ENCODE data around the gene PLA2G12A.
"Not testable (repeated sequence)": the region's sequence is repeated elsewhere in the genome, so short reads cannot be mapped to it uniquely, and the experiment has no call there.

The PLA2G12A gene

DNA sequence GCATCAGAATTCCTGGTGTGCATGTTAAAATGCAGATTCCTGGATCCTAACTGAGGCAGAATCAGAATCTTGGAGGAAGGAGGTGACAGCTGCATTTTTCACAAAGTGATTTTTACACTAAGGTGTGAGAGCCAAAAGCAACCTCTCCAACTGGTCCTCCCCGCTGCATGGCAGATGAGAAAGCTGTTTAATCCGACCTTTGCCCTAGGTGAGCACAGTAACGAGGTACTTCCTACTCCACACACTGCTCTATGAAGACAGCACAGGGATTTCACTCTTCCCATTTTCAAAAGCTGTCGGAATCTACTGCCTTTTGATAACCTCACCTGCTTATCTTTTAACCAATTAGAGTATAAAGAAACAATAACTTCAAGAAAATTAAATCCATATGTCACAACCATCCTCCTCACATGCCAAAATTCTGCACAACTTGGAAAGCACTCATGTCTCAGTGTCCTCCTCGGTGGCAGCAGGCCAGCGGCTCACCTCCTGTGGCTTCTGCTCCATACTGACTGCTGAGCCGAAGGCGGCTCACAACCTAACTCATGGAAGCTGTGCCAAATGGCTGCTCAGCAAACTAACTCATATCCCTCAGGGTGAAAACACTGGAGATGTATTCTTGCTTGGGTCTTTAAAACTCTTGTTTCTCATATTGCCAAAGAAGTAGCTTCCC, 30.2 kb downstream of the PLA2G12A start:
- no peak overlapping the region for H3K27ac ChIP-seq (ENCODE audit: low read length)
- no peak overlapping the region for H3K4me3 ChIP-seq (ENCODE audit: low read depth in 1 of 2, low read length in 2 of 2)

DNA sequence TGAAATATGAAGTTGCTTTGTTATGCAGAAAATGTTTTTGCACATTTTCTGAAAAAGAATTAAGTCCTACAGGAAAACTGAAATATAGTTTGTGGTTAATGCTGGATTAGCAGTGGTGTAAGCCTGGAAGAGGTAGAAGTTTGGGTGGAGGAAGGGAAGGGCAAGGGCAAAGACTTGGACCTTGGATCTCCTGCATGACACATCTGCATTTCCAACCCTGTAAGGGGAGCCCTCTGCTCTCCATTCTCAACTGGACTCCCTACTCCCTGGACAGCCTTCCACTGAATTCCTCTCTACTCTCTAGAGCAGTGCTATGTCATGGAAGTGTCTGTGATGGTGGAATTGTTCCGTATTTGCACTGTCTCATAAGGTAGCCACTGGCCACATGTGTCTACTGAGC, 31.2 kb downstream of the PLA2G12A start:
- Histone ChIP-seq H3K9me3 (ENCODE audit: control insufficient read depth in 1 of 2, low read length in 2 of 2) (no peaks in the 10 kb centered on the region), H3K4me1 (ENCODE audit: control insufficient read depth in 1 of 2, insufficient read depth in 2 of 2, low read length in 2 of 2) (peaks cover 0 to 6% of the 10 kb centered on the region in 2 donors), H3K27ac (ENCODE audit: low read length) (no peak overlapping the region), H3K4me3 (ENCODE audit: low read depth in 1 of 2, low read length in 2 of 2) (no peak overlapping the region), H3K27me3 (ENCODE audit: low read depth, low read length) (no peaks in the 10 kb centered on the region), H3K36me3 (ENCODE audit: control insufficient read depth in 1 of 2, insufficient read depth in 2 of 2, low read length in 2 of 2) (peaks cover 9 to 13% of the 10 kb centered on the region in 2 donors)

More for the DNA sequence above, 30.2 kb downstream of the PLA2G12A start:
- Histone ChIP-seq H3K36me3 (ENCODE audit: control insufficient read depth in 1 of 2, insufficient read depth in 2 of 2, low read length in 2 of 2) (peaks cover 3 to 4% of the 10 kb centered on the region in 2 donors), H3K4me1 (ENCODE audit: control insufficient read depth in 1 of 2, insufficient read depth in 2 of 2, low read length in 2 of 2) (peaks cover 0 to 6% of the 10 kb centered on the region in 2 donors), H3K9me3 (ENCODE audit: control insufficient read depth in 1 of 2, low read length in 2 of 2) (no peaks in the 10 kb centered on the region), H3K27me3 (ENCODE audit: low read depth, low read length) (no peaks in the 10 kb centered on the region)

DNA sequence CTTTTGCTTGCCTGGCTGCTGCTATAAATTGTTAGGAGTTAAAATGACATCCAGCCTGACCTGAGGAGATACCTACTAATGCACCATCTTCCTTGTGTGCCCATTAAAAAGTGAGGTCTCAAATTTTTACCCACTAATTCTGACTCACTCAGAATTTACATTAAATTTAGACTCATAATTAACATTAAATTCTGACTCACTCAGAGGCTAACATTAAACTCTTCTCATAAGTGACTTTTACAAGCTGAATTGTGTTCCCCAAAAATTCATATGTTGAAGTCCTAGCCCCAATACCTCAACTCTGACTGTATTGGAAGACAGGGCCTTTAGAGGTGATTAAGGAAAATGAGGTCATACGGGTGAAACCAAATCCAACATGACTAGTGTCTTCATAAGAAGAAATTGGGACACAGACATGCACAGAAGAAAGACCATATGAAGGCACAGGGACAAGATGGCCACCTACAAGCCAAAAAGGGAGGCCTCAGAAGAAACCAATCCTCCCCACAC, 38.4 kb downstream of the PLA2G12A start:
- Histone ChIP-seq H3K27me3 (ENCODE audit: low read depth, low read length) (no peaks in the 10 kb centered on the region), H3K27ac (ENCODE audit: low read length) (no peak overlapping the region), H3K4me3 (ENCODE audit: low read depth in 1 of 2, low read length in 2 of 2) (no peak overlapping the region), H3K4me1 (ENCODE audit: control insufficient read depth in 1 of 2, insufficient read depth in 2 of 2, low read length in 2 of 2) (no peaks in the 10 kb centered on the region), H3K9me3 (ENCODE audit: control insufficient read depth in 1 of 2, low read length in 2 of 2) (no peaks in the 10 kb centered on the region), H3K36me3 (ENCODE audit: control insufficient read depth in 1 of 2, insufficient read depth in 2 of 2, low read length in 2 of 2) (peaks cover 31 to 47% of the 10 kb centered on the region in 2 donors)

DNA sequence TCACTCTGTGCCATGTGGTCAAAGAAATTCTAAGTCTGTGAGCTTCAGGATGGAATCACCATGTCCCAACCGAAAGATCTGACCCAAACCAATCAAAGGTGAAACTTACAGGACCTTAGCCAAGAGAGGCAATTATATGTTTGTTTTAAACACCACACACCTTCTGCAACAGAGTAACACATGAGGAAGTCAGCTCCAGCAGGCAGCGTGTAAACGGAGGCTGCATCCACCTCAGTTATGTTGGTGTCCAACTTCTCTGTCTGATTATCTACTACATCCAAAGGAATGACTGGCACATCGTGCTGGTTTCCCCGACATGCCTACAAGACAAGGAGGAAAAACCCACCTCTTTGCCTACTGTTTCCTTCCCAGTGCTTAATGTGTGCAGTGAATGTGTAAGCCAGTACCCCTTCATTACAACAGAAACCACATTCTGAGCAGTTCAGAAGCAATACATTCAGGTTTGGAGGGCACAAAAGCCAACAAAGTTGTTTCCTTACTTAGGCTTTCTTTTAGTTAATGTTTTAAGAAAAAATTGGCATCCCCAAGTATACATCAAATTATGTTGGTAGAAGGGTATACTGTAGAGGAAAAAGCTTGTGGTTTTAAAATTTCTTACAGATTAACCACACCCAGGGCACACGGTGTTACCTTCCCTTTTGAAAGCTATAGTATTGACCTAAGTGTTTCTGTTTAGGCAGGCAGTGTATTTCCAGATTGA, 39.0 kb downstream of the PLA2G12A start:
- Histone ChIP-seq H3K4me3 (ENCODE audit: low read depth in 1 of 2, low read length in 2 of 2) (no peak overlapping the region), H3K4me1 (ENCODE audit: control insufficient read depth in 1 of 2, insufficient read depth in 2 of 2, low read length in 2 of 2) (no peaks in the 10 kb centered on the region), H3K9me3 (ENCODE audit: control insufficient read depth in 1 of 2, low read length in 2 of 2) (no peaks in the 10 kb centered on the region), H3K27me3 (ENCODE audit: low read depth, low read length) (no peaks in the 10 kb centered on the region), H3K36me3 (ENCODE audit: control insufficient read depth in 1 of 2, insufficient read depth in 2 of 2, low read length in 2 of 2) (peaks cover 31 to 45% of the 10 kb centered on the region in 2 donors), H3K27ac (ENCODE audit: low read length) (no peak overlapping the region)

GRCh38 chr4:109684727-109685126, 45.1 kb downstream of the PLA2G12A start:
- Histone ChIP-seq H3K27ac (ENCODE audit: low read length) (no peak overlapping the region), H3K4me1 (ENCODE audit: control insufficient read depth in 1 of 2, insufficient read depth in 2 of 2, low read length in 2 of 2) (no peaks in the 10 kb centered on the region), H3K27me3 (ENCODE audit: low read depth, low read length) (no peaks in the 10 kb centered on the region), H3K36me3 (ENCODE audit: control insufficient read depth in 1 of 2, insufficient read depth in 2 of 2, low read length in 2 of 2) (peaks cover 10 to 16% of the 10 kb centered on the region in 2 donors), H3K9me3 (ENCODE audit: control insufficient read depth in 1 of 2, low read length in 2 of 2) (no peaks in the 10 kb centered on the region), H3K4me3 (ENCODE audit: low read depth in 1 of 2, low read length in 2 of 2) (no peak overlapping the region)

DNA sequence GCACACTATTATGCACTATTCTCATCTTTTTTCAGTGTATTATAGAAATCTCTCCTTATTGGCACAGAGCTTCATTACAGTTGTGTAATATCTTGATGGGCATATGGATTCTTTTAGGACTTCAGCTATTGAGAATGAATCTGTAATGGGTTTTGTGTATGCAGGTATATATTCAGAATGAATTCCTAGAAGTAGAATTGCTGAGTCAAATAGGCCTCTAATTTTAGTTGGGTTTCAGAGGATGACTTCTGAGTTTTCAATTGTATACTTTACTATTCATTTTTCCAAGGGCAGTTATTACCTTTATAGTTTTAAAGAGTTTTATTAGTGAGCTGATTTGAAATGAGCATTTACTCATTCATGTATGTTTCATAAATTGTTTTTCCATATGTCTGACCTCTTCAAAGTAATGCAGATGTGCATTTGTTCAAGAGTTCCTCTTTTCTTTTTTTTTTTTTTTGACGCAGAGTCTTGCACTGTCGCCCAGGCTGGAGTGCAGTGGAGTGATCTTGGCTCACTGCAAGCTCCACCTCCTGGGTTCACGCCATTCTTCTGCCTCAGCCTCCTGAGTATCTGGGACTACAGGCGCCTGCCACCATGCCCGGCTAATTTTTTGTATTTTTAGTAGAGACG, 46.1 kb downstream of the PLA2G12A start:
- no peak overlapping the region for H3K27ac ChIP-seq (ENCODE audit: low read length)
- peaks cover 9 to 10% of the 10 kb centered on the region in 2 donors for H3K36me3 ChIP-seq (ENCODE audit: control insufficient read depth in 1 of 2, insufficient read depth in 2 of 2, low read length in 2 of 2)
- no peak overlapping the region for H3K4me3 ChIP-seq (ENCODE audit: low read depth in 1 of 2, low read length in 2 of 2)
- no peaks in the 10 kb centered on the region for H3K4me1 ChIP-seq (ENCODE audit: control insufficient read depth in 1 of 2, insufficient read depth in 2 of 2, low read length in 2 of 2)
- no peaks in the 10 kb centered on the region for H3K27me3 ChIP-seq (ENCODE audit: low read depth, low read length)
- H3K9me3 ChIP-seq (ENCODE audit: control insufficient read depth in 1 of 2, low read length in 2 of 2), result no peaks in the 10 kb centered on the region

- H3K36me3 ChIP-seq (ENCODE audit: control insufficient read depth in 1 of 2, insufficient read depth in 2 of 2, low read length in 2 of 2), result peaks cover 6 to 9% of the 10 kb centered on the region in 2 donors
- no peaks in the 10 kb centered on the region for H3K27me3 ChIP-seq (ENCODE audit: low read depth, low read length)
- no peaks in the 10 kb centered on the region for H3K9me3 ChIP-seq (ENCODE audit: control insufficient read depth in 1 of 2, low read length in 2 of 2)
- H3K4me3 ChIP-seq (ENCODE audit: low read depth in 1 of 2, low read length in 2 of 2), result no peak overlapping the region
- no peaks in the 10 kb centered on the region for H3K4me1 ChIP-seq (ENCODE audit: control insufficient read depth in 1 of 2, insufficient read depth in 2 of 2, low read length in 2 of 2)
- H3K27ac ChIP-seq (ENCODE audit: low read length), result no peak overlapping the region
Measured at GRCh38 chr4:109682875-109683274, 47.0 kb downstream of the PLA2G12A start.

DNA sequence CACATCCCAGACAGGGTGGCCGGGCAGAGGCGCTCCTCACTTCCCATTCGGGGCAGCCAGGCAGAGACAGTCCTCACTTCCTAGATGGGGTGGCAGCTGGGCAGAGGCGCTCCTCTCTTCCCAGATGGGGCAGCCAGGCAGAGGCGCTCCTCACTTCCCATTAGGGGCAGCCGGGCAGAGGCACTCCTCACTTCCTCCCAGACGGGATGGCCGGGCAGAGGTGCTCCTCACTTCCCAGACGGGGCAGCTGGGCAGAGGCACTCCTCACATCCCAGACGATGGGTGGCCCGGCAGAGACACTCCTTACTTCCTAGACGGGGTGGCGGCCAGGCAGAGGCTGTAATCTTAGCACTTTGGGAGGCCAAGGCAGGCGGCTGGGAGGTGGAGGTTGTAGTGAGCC, 50.9 kb downstream of the PLA2G12A start:
- not testable (repeated sequence) for H3K27ac ChIP-seq (ENCODE audit: low read length); H3K9me3 ChIP-seq (ENCODE audit: control insufficient read depth in 1 of 2, low read length in 2 of 2); H3K4me3 ChIP-seq (ENCODE audit: low read depth in 1 of 2, low read length in 2 of 2); H3K27me3 ChIP-seq (ENCODE audit: low read depth, low read length); H3K4me1 ChIP-seq (ENCODE audit: control insufficient read depth in 1 of 2, insufficient read depth in 2 of 2, low read length in 2 of 2); H3K36me3 ChIP-seq (ENCODE audit: control insufficient read depth in 1 of 2, insufficient read depth in 2 of 2, low read length in 2 of 2)

- H3K4me3 ChIP-seq (ENCODE audit: low read depth in 1 of 2, low read length in 2 of 2); H3K36me3 ChIP-seq (ENCODE audit: control insufficient read depth in 1 of 2, insufficient read depth in 2 of 2, low read length in 2 of 2); H3K4me1 ChIP-seq (ENCODE audit: control insufficient read depth in 1 of 2, insufficient read depth in 2 of 2, low read length in 2 of 2); H3K27me3 ChIP-seq (ENCODE audit: low read depth, low read length); H3K27ac ChIP-seq (ENCODE audit: low read length); H3K9me3 ChIP-seq (ENCODE audit: control insufficient read depth in 1 of 2, low read length in 2 of 2): not testable (repeated sequence)
Measured at GRCh38 chr4:109678472-109678871, 51.4 kb downstream of the PLA2G12A start.

DNA sequence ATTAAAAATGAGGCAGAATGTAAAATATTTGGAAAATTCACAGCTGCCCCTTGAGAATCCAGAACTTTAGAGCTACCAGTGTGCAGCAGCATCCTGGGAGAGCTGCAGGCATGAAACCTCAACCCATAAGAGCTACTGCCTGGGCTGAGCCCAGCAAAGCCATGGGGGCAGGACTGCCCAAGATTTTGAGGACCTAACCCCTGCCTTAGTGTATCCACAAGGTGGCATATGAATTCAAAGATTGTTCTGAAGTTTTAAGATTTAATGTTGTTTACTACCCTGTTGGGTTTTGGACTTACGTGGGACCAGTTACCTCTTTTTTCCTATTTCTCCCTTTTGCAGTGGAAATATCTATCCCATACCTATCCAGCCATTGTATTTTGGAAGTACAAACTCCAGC, 53.0 kb downstream of the PLA2G12A start:
- H3K27ac ChIP-seq (ENCODE audit: low read length), result no peak overlapping the region
- H3K36me3 ChIP-seq (ENCODE audit: control insufficient read depth in 1 of 2, insufficient read depth in 2 of 2, low read length in 2 of 2), result peaks cover 0 to 5% of the 10 kb centered on the region in 2 donors
- no peak overlapping the region for H3K4me3 ChIP-seq (ENCODE audit: low read depth in 1 of 2, low read length in 2 of 2)

DNA sequence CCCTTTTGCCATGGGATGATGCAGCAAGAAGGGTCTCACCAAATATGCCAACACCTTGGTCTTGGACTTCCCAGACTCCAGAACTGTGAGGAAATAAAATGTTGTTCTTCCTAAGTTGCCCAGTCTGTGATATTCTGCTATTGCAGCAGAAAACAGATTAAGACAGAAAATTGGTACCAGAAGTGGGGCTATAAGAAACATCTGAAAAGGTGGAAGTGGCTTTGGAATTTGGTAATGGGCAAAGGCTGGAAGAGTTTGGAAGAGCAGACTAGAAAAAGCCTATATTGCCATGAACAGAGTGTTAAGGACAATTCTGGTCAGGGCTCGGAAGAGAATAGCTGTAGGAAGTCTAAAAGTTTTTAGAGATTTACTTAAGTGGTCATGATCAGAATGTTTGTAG, 54.0 kb downstream of the PLA2G12A start:
- Histone ChIP-seq H3K4me1 (ENCODE audit: control insufficient read depth in 1 of 2, insufficient read depth in 2 of 2, low read length in 2 of 2) (no peaks in the 10 kb centered on the region), H3K36me3 (ENCODE audit: control insufficient read depth in 1 of 2, insufficient read depth in 2 of 2, low read length in 2 of 2) (no peaks in the 10 kb centered on the region), H3K27me3 (ENCODE audit: low read depth, low read length) (no peaks in the 10 kb centered on the region), H3K9me3 (ENCODE audit: control insufficient read depth in 1 of 2, low read length in 2 of 2) (peaks cover 2 to 5% of the 10 kb centered on the region in 2 donors), H3K4me3 (ENCODE audit: low read depth in 1 of 2, low read length in 2 of 2) (no peak overlapping the region), H3K27ac (ENCODE audit: low read length) (no peak overlapping the region)

More for the DNA sequence above, 53.0 kb downstream of the PLA2G12A start:
- Histone ChIP-seq H3K4me1 (ENCODE audit: control insufficient read depth in 1 of 2, insufficient read depth in 2 of 2, low read length in 2 of 2) (no peaks in the 10 kb centered on the region), H3K27me3 (ENCODE audit: low read depth, low read length) (no peaks in the 10 kb centered on the region), H3K9me3 (ENCODE audit: control insufficient read depth in 1 of 2, low read length in 2 of 2) (no peaks in the 10 kb centered on the region)

Measured in muscle layer of duodenum (tissue), 2 donors.